Type B pancreatic cell (in vitro differentiated cells): ENCODE results near the gene ABHD16A. TPM values are rescaled to one million over a fixed set of nuclear protein-coding genes. Genes with fewer than 3 reads are reported as not detected.

ENCODE experiments used
- DNase-seq: peaks from one replicate; pipeline ENCODE4 v3.0.0; 2021; ENCODE audit warnings: mixed read lengths; ENCODE audit not compliant: unreplicated experiment; ENCODE audit errors: extremely low spot score
- H3K27ac Mint-ChIP-seq: 2 replicates; pipeline ENCODE4 v1.8.0; 2021; ENCODE audit warnings: mild to moderate bottlenecking, mixed read lengths
- H3K27me3 Mint-ChIP-seq: 2 replicates; pipeline ENCODE4 v1.8.0; 2021; ENCODE audit warnings: mixed read lengths
- H3K36me3 Mint-ChIP-seq: 2 replicates; pipeline ENCODE4 v1.8.0; 2021; ENCODE audit warnings: mixed read lengths
- H3K4me1 Mint-ChIP-seq: one replicate; pipeline ENCODE4 v1.8.0; 2021; ENCODE audit warnings: mixed read lengths; ENCODE audit not compliant: unreplicated experiment
- H3K4me3 Mint-ChIP-seq: 2 replicates; pipeline ENCODE4 v1.8.0; 2021; ENCODE audit warnings: mild to moderate bottlenecking, mixed read lengths
- H3K9me3 Mint-ChIP-seq: 2 replicates; pipeline ENCODE4 v1.8.0; 2021; ENCODE audit warnings: mixed read lengths
- total RNA-seq: library from RNA; stranded (reverse); gene quantifications from 2 replicates; pipeline ENCODE4 v1.2.1, GENCODE V29; 2021; ENCODE audit warnings: low replicate concordance
- TF ChIP-seq, protein P1 (sequence below): fragments of 200-600 bp; sonication (generic); conservative IDR thresholded peaks from 2 replicates; pipeline ENCODE4 v1.5.0; 2021; ENCODE audit warnings: antibody characterized with exemption, mild to moderate bottlenecking

The ABHD16A gene
- total RNA-seq, 1 donor from 2014 or later = 80.9 TPM

DNA sequence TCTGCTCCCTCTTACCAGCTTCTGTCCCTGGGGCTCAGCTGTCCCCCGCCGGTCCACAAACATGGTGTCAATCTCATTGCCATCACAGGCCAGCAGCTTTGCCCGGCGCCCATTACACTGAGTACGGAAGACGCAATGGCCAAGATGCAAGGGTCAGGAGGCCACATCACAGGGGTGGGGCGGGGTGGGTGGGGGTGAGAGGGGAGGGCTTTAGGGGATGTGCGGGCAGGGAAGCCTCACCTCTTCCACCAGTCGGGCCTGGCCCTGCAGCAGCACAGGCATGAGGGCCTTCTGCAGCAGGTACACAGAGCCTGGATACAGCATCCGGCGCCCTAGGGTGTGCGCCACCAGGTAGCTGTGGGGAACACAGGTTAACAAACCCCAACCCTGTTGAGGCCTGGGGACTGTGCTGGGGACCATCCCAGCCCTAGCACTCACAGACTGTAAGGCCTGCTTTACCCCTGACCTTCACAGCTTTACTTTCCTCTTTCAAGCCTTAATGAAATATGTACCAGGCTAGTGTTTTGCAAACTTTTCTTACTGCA is 11.5 kb downstream of the ABHD16A start:
- H3K27ac Mint-ChIP-seq = no peak overlapping the region
- DNase-seq = no peak
- no peaks in the 10 kb centered on the region for H3K9me3 Mint-ChIP-seq
- H3K4me1 Mint-ChIP-seq = no peaks in the 10 kb centered on the region
- no peak overlapping the region for H3K4me3 Mint-ChIP-seq
- H3K27me3 Mint-ChIP-seq = no peaks in the 10 kb centered on the region
- peaks cover 8% of the 10 kb centered on the region for H3K36me3 Mint-ChIP-seq
- TF ChIP-seq, protein P1, sequence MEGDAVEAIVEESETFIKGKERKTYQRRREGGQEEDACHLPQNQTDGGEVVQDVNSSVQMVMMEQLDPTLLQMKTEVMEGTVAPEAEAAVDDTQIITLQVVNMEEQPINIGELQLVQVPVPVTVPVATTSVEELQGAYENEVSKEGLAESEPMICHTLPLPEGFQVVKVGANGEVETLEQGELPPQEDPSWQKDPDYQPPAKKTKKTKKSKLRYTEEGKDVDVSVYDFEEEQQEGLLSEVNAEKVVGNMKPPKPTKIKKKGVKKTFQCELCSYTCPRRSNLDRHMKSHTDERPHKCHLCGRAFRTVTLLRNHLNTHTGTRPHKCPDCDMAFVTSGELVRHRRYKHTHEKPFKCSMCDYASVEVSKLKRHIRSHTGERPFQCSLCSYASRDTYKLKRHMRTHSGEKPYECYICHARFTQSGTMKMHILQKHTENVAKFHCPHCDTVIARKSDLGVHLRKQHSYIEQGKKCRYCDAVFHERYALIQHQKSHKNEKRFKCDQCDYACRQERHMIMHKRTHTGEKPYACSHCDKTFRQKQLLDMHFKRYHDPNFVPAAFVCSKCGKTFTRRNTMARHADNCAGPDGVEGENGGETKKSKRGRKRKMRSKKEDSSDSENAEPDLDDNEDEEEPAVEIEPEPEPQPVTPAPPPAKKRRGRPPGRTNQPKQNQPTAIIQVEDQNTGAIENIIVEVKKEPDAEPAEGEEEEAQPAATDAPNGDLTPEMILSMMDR = no peak

DNA sequence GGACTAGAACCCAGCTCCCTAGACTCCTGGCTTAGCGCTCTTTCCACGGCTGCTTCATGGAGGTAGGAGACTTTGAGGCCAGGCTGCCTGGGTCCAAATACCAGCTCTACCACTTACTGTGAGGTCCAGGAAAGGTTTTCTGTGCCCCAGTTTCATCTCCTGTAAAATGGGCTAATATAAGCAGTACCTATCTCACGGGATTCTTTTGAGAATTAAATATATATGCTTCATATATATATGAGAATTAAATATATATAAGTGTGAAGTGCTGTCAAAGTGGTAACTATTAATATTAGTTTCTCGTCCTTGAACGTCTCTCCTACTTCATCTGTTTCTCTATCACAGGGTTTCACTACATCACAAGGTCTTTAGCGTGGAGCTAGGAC is 12.1 kb downstream of the ABHD16A start:
- no peak overlapping the region for H3K27ac Mint-ChIP-seq
- no peak overlapping the region for H3K4me3 Mint-ChIP-seq
- no peaks in the 10 kb centered on the region for H3K27me3 Mint-ChIP-seq
- TF ChIP-seq, protein P1 = no peak
- no peaks in the 10 kb centered on the region for H3K9me3 Mint-ChIP-seq
- H3K4me1 Mint-ChIP-seq = no peaks in the 10 kb centered on the region
- no peak for DNase-seq
- peaks cover 12% of the 10 kb centered on the region for H3K36me3 Mint-ChIP-seq

GRCh38 chr6:31690231-31691077 is 12.7 kb downstream of the ABHD16A start:
- Mint-ChIP-seq H3K27me3 (no peaks in the 10 kb centered on the region), H3K27ac (peak overlapping the region; percentile 90), H3K4me1 (no peaks in the 10 kb centered on the region), H3K9me3 (no peaks in the 10 kb centered on the region), H3K4me3 (peak overlapping the region; percentile 31), H3K36me3 (peaks cover 13% of the 10 kb centered on the region)
- DNase-seq = no peak
- TF ChIP-seq, protein P1 = no peak

- Mint-ChIP-seq H3K27ac (peak overlapping the region; percentile 90), H3K36me3 (peaks cover 13% of the 10 kb centered on the region), H3K4me3 (no peak overlapping the region), H3K9me3 (no peaks in the 10 kb centered on the region), H3K27me3 (no peaks in the 10 kb centered on the region), H3K4me1 (no peaks in the 10 kb centered on the region)
- no peak for DNase-seq
- TF ChIP-seq, protein P1 = peak; percentile 57
Observed at GRCh38 chr6:31689249-31690110, 13.6 kb downstream of the ABHD16A start.

DNA sequence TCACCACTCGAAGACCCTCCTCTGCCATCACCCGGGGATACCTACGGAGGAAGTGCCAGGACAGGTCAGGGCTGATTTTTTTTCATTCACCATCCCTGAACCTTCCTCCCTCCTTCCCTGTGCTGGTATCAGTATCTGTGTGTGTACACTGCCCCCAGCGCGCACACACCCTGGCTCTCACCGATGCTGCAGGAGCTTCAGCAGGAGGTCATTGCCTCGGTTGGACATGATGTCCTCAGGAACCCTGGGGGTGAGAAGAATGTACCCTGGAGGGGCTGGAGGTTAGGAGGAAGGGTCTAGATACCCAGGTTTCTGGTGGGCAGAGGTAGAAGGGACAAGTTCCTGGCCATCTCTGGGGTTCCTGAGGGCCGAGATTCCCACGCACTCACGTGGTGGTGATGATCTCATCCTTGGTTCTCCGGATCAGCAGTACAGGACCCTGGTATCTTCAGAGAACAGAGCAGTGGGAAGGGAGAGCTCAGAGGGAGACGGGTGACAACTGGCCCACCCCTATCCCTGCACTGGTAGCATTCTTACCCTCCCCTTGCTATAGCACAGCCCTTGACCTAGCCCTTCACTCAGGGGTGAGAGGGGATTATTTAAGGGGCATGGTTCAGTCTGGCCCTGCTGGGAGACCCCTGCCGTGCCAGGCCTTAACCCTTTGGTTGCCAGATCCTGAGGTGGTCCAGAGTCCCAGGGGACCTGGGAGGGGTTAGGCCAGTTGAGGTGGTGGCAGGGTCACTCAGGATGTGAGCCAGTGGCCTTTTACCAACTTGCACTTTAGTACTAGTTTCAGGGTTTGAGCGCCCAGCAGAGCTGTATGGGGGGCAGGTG is 15.0 kb downstream of the ABHD16A start:
- DNase-seq = no peak
- Mint-ChIP-seq H3K36me3 (peaks cover 13% of the 10 kb centered on the region), H3K4me3 (no peak overlapping the region), H3K27me3 (no peaks in the 10 kb centered on the region), H3K9me3 (no peaks in the 10 kb centered on the region), H3K27ac (no peak overlapping the region), H3K4me1 (peaks cover 6% of the 10 kb centered on the region)
- TF ChIP-seq, protein P1 = no peak
